Endothelial cell of umbilical vein (primary cell): Measurements from ENCODE around the gene EPS8L1. TPM values are rescaled to one million over a fixed set of nuclear protein-coding genes. Genes with fewer than 3 reads are reported as not detected.
"Not testable (repeated sequence)": the region's sequence is repeated elsewhere in the genome, so short reads cannot be mapped to it uniquely, and the experiment has no call there.

ENCODE experiments used
- BruUV-seq: library from RNA; stranded (reverse); fragments of 400-500 nt; replicated peaks from 2 replicates; lab custom pipeline; 2021; lab: Mats Ljungman, UMichigan
- CTCF ChIA-PET: fragments of 300-600, 350-600 bp; sonication (Branson Sonifier 250); formaldehyde crosslinking; loops from one replicate; lab custom pipeline; 2021; ENCODE audit warnings: antibody characterized with exemption, inconsistent platforms; lab: Charles Lee
- POLR2A ChIA-PET: fragments of 300-600, 350-600 bp; sonication (Branson Sonifier 250); formaldehyde crosslinking; loops from one replicate; lab custom pipeline; 2021; ENCODE audit warnings: antibody characterized with exemption, inconsistent platforms; lab: Charles Lee
- DNase-seq: peaks from one replicate; pipeline ENCODE4 v3.0.0-alpha.2; 2011; ENCODE audit warnings: low read depth, low spot score
- FAIRE-seq: peaks from 2 replicates; lab custom pipeline; 2011; peaks lifted over from hg19 to GRCh38; lab: Jason Lieb, UNC
- H2AFZ ChIP-seq: 2 replicates; pipeline ENCODE4 v1.6.0; 2012; ENCODE audit warnings: low read depth, low read length, control low read depth, inconsistent platforms
- H3K27ac ChIP-seq: 2 replicates; pipeline ENCODE4 v1.5.1; 2011; ENCODE audit warnings: low read depth, mild to moderate bottlenecking, control low read depth, low read length, moderate library complexity; ENCODE audit not compliant: insufficient read depth
- H3K27me3 ChIP-seq, 2 experiments: 2 replicates each; pipeline versions ENCODE4 v1.6.0 to v1.6.1; 2011; ENCODE audit warnings: low read length in 2 of 2, mixed read lengths in 1 of 2; ENCODE audit not compliant: control insufficient read depth in 2 of 2, insufficient read depth in 2 of 2
- H3K36me3 ChIP-seq, 2 experiments: 2 replicates in 1 of 2; 3 replicates in 1 of 2; pipeline ENCODE4 v1.5.1; 2011; ENCODE audit warnings: low read length in 2 of 2, mild to moderate bottlenecking in 1 of 2, moderate library complexity in 1 of 2; ENCODE audit not compliant: control insufficient read depth in 2 of 2, insufficient read depth in 2 of 2; ENCODE audit errors: extremely low read depth in 1 of 2
- H3K4me1 ChIP-seq: 3 replicates; pipeline ENCODE4 v1.5.1; 2011; ENCODE audit warnings: mild to moderate bottlenecking, low read length; ENCODE audit not compliant: control insufficient read depth, insufficient read depth; ENCODE audit errors: extremely low read depth
- H3K4me2 ChIP-seq: 2 replicates; pipeline ENCODE4 v1.6.1; 2011; ENCODE audit warnings: low read length, control low read depth, mixed read lengths; ENCODE audit not compliant: insufficient read depth
- H3K4me3 ChIP-seq, 3 experiments: fragments of 200-600 bp in 1 of 3; sonication (generic), shearing (Covaris generic) in 1 of 3; replicated peaks in 1 of 3; 2 replicates each; pipeline ENCODE4 v1.5.1; 2011 to 2016; ENCODE audit warnings: control low read depth in 3 of 3, low read length in 3 of 3, mild to moderate bottlenecking in 2 of 3, inconsistent platforms in 1 of 3, low read depth in 1 of 3, moderate library complexity in 1 of 3; ENCODE audit not compliant: insufficient read depth in 1 of 3
- H3K79me2 ChIP-seq: 2 replicates; pipeline ENCODE4 v1.6.0; 2012; ENCODE audit warnings: low read length, inconsistent platforms; ENCODE audit not compliant: control insufficient read depth, insufficient read depth
- H3K9ac ChIP-seq: replicated peaks from 2 replicates; pipeline ENCODE3; 2011; ENCODE audit warnings: low read length, control low read depth; ENCODE audit not compliant: insufficient read depth; ENCODE audit errors: extremely low read depth
- H3K9me1 ChIP-seq: replicated peaks from 3 replicates; pipeline ENCODE4 v1.6.0; 2011; ENCODE audit warnings: mild to moderate bottlenecking, low read length; ENCODE audit not compliant: control insufficient read depth, insufficient read depth; ENCODE audit errors: extremely low read depth
- H3K9me3 ChIP-seq: replicated peaks from 2 replicates; pipeline ENCODE4 v1.5.1; 2012; ENCODE audit warnings: low read length, inconsistent platforms; ENCODE audit not compliant: control insufficient read depth, insufficient read depth
- H4K20me1 ChIP-seq: replicated peaks from 2 replicates; pipeline ENCODE3; 2011; ENCODE audit warnings: mild to moderate bottlenecking, low read length; ENCODE audit not compliant: control insufficient read depth, insufficient read depth; ENCODE audit errors: extremely low read depth
- CTCF ChIP-seq, 2 donors: IDR thresholded peaks; 1 replicate in 1 of 2; 2 replicates in 1 of 2; pipeline ENCODE4 v1.5.1; 2011; ENCODE audit warnings: low read length in 2 of 2, mild to moderate bottlenecking in 2 of 2, moderate library complexity in 2 of 2, control low read depth in 1 of 2, inconsistent platforms in 1 of 2, low read depth in 1 of 2; ENCODE audit not compliant: insufficient read depth in 1 of 2; ENCODE audit errors: extremely low read depth in 1 of 2
- EZH2 ChIP-seq: IDR thresholded peaks from 2 replicates; pipeline ENCODE4 v1.6.1; 2012; ENCODE audit warnings: borderline replicate concordance, low read depth, mild to moderate bottlenecking, moderate library complexity, low read length, inconsistent platforms; ENCODE audit not compliant: severe bottlenecking
- FOS ChIP-seq: IDR thresholded peaks from 2 replicates; pipeline ENCODE4 v1.6.1; 2011; ENCODE audit warnings: mild to moderate bottlenecking, low read length, moderate library complexity, borderline replicate concordance; ENCODE audit not compliant: insufficient read depth
- GATA2 ChIP-seq: IDR thresholded peaks from 2 replicates; pipeline ENCODE4 v1.7.0; 2011; ENCODE audit warnings: low read depth, mild to moderate bottlenecking, moderate library complexity, mixed read lengths, low read length; ENCODE audit not compliant: insufficient read length, insufficient read depth
- JUN ChIP-seq: IDR thresholded peaks from 2 replicates; pipeline ENCODE4 v1.6.1; 2011; ENCODE audit warnings: borderline replicate concordance, low read depth; ENCODE audit not compliant: insufficient read length, insufficient read depth
- MAX ChIP-seq: IDR thresholded peaks from 2 replicates; pipeline ENCODE4 v1.6.1; 2011; ENCODE audit not compliant: insufficient read depth, insufficient read length
- MYC ChIP-seq: IDR thresholded peaks from one replicate; pipeline ENCODE4 v1.6.1; 2011; ENCODE audit warnings: mild to moderate bottlenecking, low read depth, low read length
- POLR2AphosphoS5 ChIP-seq: IDR thresholded peaks from 2 replicates; pipeline ENCODE4 v1.6.1; 2012; ENCODE audit warnings: low read depth, mild to moderate bottlenecking, control low read depth, low read length, moderate library complexity; ENCODE audit not compliant: insufficient read depth
- dilution Hi-C: fragments of 300-500 bp; cut with MboI; formaldehyde crosslinking; loops from one replicate; pipeline ENCODE4 v1.15.0; 2019; ENCODE audit warnings: low sequenced_read_pairs; ENCODE audit not compliant: extremely low pct_ligation_motif_present
- intact Hi-C: fragments of 100-400 bp; cut with micrococcal nuclease; formaldehyde crosslinking; loops from one replicate; pipeline ENCODE4 v1.10.0; 2022
- polyA plus RNA-seq, 4 experiments: library from polyadenylated mRNA; depleted of rRNA in 3 of 4; stranded (reverse) in 3 of 4; unstranded in 1 of 4; fragments of >200 nt; gene quantifications; 2 replicates each; pipeline versions ENCODE4 v1.2.1 to v1.2.3, GENCODE V29; 2011 to 2012; ENCODE audit warnings: missing spikeins in 1 of 4
- total RNA-seq: library from RNA; stranded (reverse); gene quantifications from 2 replicates; pipeline ENCODE4 v1.2.3, GENCODE V29; 2021

The EPS8L1 gene
- total and polyA plus RNA-seq, 2 donors (not counting 3 experiments of a cell fraction or from before 2014, with no cell fraction given), result 15.9 to 28.9 TPM

GRCh38 chr19:55040654-55041053 is 35.0 kb upstream of the EPS8L1 start:
- H3K9ac ChIP-seq, intact Hi-C loops, H3K9me3 ChIP-seq, DNase-seq, dilution Hi-C loops, FAIRE-seq, POLR2A ChIA-PET, H4K20me1 ChIP-seq, BruUV-seq, H3K9me1 ChIP-seq, H3K4me2 ChIP-seq, H3K36me3 ChIP-seq, H2AFZ ChIP-seq, H3K4me3 ChIP-seq, H3K27ac ChIP-seq, CTCF ChIA-PET, H3K79me2 ChIP-seq, H3K27me3 ChIP-seq: not testable (repeated sequence)
- peaks cover 19% of the 10 kb centered on the region for H3K4me1 ChIP-seq

GRCh38 chr19:55041244-55041626 is 34.4 kb upstream of the EPS8L1 start:
- no peaks in the 10 kb centered on the region for H3K9me1 ChIP-seq
- no peak for DNase-seq
- H3K4me3 ChIP-seq, result peak overlapping the region in 1 of 3 experiments; percentile 27
- H3K27ac ChIP-seq, result peak overlapping the region; percentile 55
- peaks cover 0 to 8% of the 10 kb centered on the region in 2 experiments for H3K36me3 ChIP-seq
- no peaks in the 10 kb centered on the region for H3K27me3 ChIP-seq
- dilution Hi-C loops (no loop called here), intact Hi-C loops (no loop called here)
- TSS peak; percentile 7 for BruUV-seq
- H4K20me1 ChIP-seq, result no peaks in the 10 kb centered on the region
- no peak for FAIRE-seq
- peak overlapping the region; percentile 34 for H3K4me2 ChIP-seq
- peaks cover 19% of the 10 kb centered on the region for H3K4me1 ChIP-seq
- no peaks in the 10 kb centered on the region for H3K9me3 ChIP-seq
- no peak overlapping the region for H2AFZ ChIP-seq
- ChIA-PET POLR2A (no interaction called here), CTCF (no interaction called here)
- TF ChIP-seq CTCF (IDR thresholded peaks at IDR 0.05; ENCODE audit: extremely low read depth in 1 of 2, insufficient read depth in 1 of 2, low read depth in 1 of 2, low read length in 2 of 2), result no peak
- no peak for TF ChIP-seq MAX
- TF ChIP-seq FOS, result no peak
- no peak for TF ChIP-seq EZH2
- no peak for TF ChIP-seq MYC
- no peak for TF ChIP-seq GATA2
- TF ChIP-seq POLR2AphosphoS5, result no peak
- no peak for TF ChIP-seq JUN
- H3K9ac ChIP-seq, result peak overlapping the region; percentile 33
- no peaks in the 10 kb centered on the region for H3K79me2 ChIP-seq
